Measurements from ENCODE around the gene RIMS4.

The RIMS4 gene

GRCh38 chr20:44736170-44737021 lies 74.0 kb downstream of the RIMS4 start:
- DNase-seq: peak; percentile 85

DNA sequence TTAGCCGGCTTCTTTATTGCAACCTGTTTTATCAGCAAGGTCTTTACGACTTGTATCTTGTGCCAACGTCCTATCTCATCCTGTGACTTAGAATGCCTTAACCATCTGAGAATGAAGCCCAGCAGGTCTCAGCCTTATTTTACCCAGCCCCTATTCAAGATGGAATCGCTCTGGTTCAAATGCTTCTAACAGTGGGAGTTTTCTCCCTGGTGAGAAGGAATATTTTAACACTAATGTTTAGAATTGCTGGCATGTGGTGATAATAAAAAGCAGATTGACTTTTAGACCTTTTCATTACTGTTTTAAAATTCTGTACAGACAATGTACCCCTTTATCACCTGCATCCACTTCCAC lies 74.6 kb downstream of the RIMS4 start:
- no peak for DNase-seq

- DNase-seq: peak; percentile 1
Measured at GRCh38 chr20:44734938-44735337, 75.4 kb downstream of the RIMS4 start.

DNA sequence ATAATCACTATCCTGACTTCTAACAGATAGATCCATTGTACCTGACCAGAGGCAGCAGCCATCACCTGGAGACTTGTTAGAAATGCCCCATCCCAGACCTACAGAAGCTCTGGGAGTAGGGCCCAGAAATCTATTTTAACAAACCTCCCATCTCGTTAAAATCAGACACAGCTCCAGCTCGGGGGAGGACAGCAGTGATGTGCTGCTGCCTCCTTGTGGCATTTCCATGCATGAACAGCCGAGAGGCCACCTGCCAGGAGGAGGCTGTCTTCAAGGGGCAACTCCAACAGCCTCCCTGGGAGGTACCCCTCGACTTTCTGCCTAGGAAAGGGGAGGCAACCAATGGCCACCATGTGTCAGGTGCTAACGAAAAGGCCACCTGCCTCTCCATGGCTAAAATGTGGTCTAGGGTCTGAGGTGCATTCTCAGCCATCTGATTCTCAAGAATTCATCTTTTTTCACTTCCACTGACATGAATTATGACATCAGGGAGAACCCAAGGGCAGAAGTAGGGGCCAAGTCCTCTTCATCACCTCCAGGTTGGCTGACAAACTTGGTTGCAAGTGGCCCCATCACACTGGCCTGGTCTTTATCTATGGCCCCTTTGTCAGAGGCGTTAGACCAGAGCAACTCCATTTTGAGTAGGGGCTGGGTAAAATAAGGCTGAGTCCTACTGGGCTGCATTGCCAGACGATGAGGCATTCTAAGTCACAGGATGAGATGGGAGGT lies 76.8 kb downstream of the RIMS4 start:
- peak; percentile 62 for DNase-seq

GRCh38 chr20:44732327-44732726 lies 78.0 kb downstream of the RIMS4 start:
- no peak for DNase-seq

DNA sequence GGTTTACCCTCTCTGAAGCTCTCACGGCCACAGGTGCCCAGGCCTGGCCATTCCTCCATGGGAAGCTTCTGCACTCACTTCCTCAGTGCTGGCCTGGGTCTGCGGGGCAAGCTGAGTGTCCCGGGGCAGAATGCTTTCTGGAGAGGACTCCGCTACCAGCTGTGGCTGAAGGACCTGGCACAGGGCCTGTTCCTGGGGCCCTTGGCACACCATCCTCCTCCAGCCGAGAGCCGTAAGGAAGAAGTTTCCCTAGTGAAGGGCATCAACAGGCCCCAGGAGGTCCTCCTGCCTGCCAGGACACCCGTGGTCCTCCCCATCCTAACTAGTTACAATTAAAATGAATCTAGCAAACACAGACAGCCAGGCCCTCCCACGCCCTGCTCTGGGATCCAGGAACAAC lies 78.7 kb downstream of the RIMS4 start:
- no peak for DNase-seq

DNA sequence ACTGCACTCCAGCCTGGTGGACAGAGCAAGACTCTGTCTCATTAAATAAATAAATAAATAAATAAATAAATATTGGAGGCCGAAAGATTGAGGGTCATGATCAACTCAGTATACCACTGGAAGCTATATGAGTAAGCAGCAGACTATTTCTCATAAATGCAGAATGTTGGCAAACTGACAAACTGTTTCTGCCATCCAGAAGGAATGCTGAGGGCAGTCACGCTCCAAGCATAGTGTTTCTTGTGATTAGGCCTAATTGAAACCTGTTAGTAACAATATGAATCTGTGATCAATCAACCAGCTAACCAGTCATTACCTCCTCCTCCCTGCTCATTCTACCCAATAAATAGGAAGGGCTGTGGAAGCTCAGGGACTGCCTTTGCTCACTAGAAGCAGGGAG lies 79.9 kb downstream of the RIMS4 start:
- DNase-seq: no peak

GRCh38 chr20:44728801-44729443 lies 81.4 kb downstream of the RIMS4 start:
- peak; percentile 45 for DNase-seq

DNA sequence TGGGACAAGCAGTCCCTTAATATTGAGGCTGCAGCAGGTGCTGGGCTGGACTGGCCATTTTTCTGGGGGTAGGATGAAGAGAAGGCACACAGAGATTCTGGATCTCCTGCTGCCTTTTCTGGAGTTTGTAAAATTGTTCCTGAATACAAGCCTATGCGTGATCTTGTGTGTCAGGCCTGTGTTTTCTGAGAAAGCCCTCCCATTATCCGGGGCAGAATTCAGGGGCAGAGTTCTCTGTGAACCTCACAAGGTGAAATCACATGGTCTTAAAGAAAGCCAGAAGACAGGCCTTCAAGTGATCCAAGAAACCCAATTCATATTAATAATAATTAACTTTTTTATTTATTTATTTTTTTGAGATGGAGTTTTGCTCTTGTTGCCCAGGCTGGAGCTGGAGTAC lies 82.7 kb downstream of the RIMS4 start:
- no peak for DNase-seq

DNA sequence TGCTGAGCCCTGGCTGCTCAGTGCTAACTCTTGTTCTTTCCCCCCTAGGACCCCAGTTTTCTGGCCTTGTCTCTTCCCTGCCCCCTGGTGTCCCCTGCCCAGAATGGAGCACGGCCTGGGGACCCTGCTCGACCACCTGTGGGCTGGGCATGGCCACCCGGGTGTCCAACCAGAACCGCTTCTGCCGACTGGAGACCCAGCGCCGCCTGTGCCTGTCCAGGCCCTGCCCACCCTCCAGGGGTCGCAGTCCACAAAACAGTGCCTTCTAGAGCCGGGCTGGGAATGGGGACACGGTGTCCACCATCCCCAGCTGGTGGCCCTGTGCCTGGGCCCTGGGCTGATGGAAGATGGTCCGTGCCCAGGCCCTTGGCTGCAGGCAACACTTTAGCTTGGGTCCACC lies 83.3 kb downstream of the RIMS4 start:
- no peak for DNase-seq

DNA sequence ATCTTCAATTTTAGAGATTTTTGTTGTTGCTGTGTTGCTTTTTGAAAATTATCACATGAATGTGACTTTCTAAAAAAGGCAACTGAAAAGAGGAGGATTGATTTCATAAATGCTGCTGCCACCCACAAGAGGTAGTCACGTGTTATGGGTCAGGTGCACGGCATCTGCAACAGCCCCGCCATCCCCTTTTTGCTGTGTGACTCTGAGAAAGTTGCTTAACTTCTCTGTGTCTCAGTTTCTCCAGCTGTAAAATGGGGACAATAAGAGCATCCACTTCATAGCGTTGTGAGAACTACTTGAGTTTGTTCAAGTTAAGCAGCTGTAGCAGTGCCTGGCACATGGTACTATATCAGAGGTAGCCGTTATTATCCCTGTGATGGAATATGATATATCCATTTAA lies 84.5 kb downstream of the RIMS4 start:
- no peak for DNase-seq

- DNase-seq: no peak
Measured at GRCh38 chr20:44724423-44725091, 85.8 kb downstream of the RIMS4 start.

GRCh38 chr20:44723798-44724362 lies 86.5 kb downstream of the RIMS4 start:
- no peak for DNase-seq

DNA sequence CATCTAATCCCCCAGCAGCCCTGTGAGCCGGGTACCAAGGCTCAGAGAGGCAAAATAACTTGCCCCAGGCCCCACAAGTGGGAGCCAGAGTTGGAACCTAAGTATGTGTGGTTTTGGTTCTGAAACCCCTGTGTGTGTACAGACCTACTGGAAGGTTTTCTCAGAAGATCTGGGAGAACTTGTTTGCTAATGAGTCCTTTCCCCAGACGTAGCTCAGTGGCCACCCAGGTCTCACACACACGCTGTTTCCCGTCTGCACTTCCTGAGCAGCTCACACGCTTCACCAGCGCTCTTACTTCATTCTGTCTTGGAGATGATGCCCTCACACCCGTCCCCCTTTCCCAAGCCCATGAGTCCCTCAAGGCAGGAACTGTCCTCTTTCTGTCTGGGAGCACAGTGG lies 87.0 kb downstream of the RIMS4 start:
- DNase-seq: no peak

DNA sequence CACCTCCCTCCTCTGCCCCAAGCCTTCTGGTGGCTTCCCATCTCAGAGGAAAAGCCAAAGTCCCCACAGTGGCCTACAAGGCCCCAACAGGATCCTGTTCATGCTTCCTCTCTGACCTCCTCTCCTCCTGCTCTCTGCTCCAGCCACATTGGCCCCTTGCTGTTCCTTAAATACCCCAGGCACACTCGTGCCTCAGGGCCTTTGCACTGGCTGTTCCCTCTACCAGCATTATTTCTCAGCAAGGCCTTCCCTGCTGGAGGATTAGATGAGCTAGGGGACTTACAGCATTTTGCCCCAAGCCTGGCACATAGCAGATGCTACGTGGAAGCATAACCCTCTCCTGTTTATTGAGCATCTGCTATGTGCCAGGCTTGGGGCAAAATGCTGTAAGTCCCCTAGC lies 87.4 kb downstream of the RIMS4 start:
- no peak for DNase-seq

DNA sequence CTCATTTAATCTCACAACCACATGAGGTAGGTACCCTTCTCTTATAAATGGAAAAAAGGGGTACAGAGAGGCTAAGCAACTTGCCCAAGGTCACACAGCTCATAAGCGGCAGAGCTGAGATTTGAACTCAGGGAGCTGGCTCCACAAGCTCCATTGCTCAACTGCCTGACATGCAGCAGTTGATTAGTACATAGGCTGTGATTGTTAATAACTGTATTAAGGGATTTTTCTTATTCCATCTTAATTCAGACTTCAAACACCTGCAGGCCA lies 88.6 kb downstream of the RIMS4 start:
- DNase-seq: no peak

DNA sequence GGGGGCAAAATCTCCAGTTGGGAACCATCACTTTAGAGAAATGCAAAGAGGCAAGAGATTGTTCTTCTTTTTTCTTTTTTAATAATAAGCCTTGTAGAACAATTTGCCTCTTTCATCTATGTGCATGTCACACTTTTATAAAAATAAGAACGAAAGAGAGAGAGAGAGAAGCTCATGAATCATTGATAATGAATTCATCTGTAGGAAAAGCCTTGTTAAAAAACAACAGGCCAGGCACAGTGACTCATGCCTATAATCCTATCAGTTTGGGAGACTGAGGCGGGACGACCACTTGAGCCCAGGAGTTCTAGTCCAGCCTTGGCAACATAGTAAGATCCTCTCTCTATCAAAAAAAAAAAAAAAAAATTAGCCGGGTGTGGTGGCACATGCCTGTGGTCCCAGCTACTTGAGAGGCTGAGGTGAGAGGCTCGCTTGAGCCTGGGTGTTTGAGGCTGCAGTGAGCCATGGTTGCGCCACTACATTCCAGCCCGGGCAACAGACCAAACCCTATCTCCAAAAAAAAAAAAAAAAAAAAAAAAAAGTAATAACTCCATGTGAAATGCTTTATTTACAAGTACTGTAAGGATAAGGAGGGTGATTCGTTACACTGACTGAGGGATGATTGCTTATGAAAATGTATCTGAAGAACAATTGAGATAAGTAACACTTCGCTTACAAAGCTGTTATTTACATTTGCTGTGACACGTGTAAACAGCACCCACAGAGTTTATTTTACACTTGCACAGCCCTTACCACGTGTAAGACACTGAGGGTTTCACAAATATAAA lies 89.2 kb downstream of the RIMS4 start:
- DNase-seq: no peak

DNA sequence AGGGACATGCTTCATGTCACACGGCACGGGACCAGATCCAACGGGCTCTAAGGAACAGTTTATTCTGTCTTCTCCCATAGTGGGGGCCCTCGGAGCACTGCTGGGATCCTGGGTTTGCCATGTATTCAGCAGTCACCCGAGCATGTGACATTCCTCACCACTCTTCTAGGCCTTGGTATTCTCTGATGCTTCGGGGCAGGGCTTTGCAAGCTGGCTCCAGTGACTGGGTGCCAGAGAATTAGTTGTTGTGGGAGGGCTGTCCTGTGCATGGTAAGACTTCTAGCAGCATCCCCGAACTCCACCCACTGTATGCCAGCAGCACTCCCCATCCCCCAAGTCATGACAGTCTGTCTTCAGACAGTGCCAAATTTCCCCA lies 89.7 kb downstream of the RIMS4 start:
- no peak for DNase-seq

DNA sequence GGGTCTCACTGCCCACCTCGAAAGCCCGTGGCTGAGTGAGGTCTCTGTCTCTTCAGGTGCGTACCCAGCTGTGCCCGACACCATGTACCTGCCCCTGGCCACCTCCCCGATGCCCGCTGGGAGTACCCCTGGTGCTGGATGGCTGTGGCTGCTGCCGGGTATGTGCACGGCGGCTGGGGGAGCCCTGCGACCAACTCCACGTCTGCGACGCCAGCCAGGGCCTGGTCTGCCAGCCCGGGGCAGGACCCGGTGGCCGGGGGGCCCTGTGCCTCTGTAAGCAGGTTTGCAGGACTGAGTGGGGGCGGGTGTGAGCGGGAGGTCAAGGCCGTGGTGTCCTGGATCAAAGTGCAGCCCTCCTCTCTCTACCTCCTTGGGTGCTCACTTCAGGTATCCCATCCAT lies 90.5 kb downstream of the RIMS4 start:
- DNase-seq: no peak

GRCh38 chr20:44717986-44718385 lies 92.4 kb downstream of the RIMS4 start:
- no peak for DNase-seq

GRCh38 chr20:44716309-44717106 lies 93.8 kb downstream of the RIMS4 start:
- DNase-seq: no peak
